PC-9 (cell line): Measurements from ENCODE around the gene NUDCD3. TPM values are rescaled to one million over a fixed set of nuclear protein-coding genes. Genes with fewer than 3 reads are reported as not detected.
A peak's percentile ranks its signal among the peaks of the same experiment; 100 is the strongest.

Source experiments
- BruUV-seq: library from RNA; stranded (reverse); fragments of 400-500 nt; replicated peaks from 2 replicates; lab custom pipeline; 2021; lab: Mats Ljungman, UMichigan
- CTCF ChIA-PET: fragments of 300-600 bp; sonication (Branson Sonifier 250); formaldehyde crosslinking; loops from one replicate; lab custom pipeline; 2022; ENCODE audit warnings: antibody characterized with exemption; lab: Charles Lee
- POLR2A ChIA-PET: fragments of 300-600 bp; sonication (Branson Sonifier 250); formaldehyde crosslinking; loops from one replicate; lab custom pipeline; 2022; ENCODE audit warnings: antibody characterized with exemption; ENCODE audit not compliant: unreplicated experiment; lab: Charles Lee
- DNase-seq, 2 experiments: peaks; one replicate each; pipeline versions ENCODE4 v3.0.0 to v3.0.0-alpha.2; 2015 to 2022; ENCODE audit warnings: mixed read lengths in 1 of 2
- H2AFZ ChIP-seq: fragments of 200-600 bp; sonication (generic); 2 replicates; pipeline ENCODE4 v1.8.1; 2017; ENCODE audit warnings: antibody characterized with exemption
- H3F3A ChIP-seq: fragments of 200-600 bp; sonication (generic); 2 replicates; pipeline ENCODE4 v1.8.1; 2017; ENCODE audit warnings: antibody characterized with exemption, mild to moderate bottlenecking, low read depth; ENCODE audit not compliant: insufficient read depth
- H3K27ac ChIP-seq: fragments of 200-600 bp; sonication (generic); 2 replicates; pipeline ENCODE4 v1.6.1; 2016; ENCODE audit warnings: mixed run types
- H3K27me3 ChIP-seq: fragments of 200-600 bp; sonication (generic); 2 replicates; pipeline ENCODE4 v1.6.1; 2016; ENCODE audit warnings: low read depth, mixed run types; ENCODE audit not compliant: insufficient read depth
- H3K36me3 ChIP-seq: fragments of 200-600 bp; sonication (generic); 2 replicates; pipeline ENCODE4 v1.6.1; 2016; ENCODE audit warnings: low read depth, mixed run types
- H3K4me1 ChIP-seq: fragments of 200-600 bp; sonication (generic); replicated peaks from 2 replicates; pipeline ENCODE4 v1.6.1; 2016; ENCODE audit warnings: mixed run types; ENCODE audit not compliant: insufficient read depth
- H3K4me2 ChIP-seq: fragments of 200-600 bp; sonication (generic); 2 replicates; pipeline ENCODE4 v1.6.1; 2017; ENCODE audit warnings: mixed run types
- H3K4me3 ChIP-seq: fragments of 200-600 bp; sonication (generic); 2 replicates; pipeline ENCODE4 v1.6.1; 2016; ENCODE audit warnings: mixed run types
- H3K79me2 ChIP-seq: fragments of 200-600 bp; sonication (generic); 2 replicates; pipeline ENCODE4 v1.6.1; 2017; ENCODE audit warnings: low read depth, mixed run types
- H3K9me2 ChIP-seq: fragments of 200-600 bp; sonication (generic); 2 replicates; pipeline ENCODE4 v1.8.1; 2017; ENCODE audit warnings: mild to moderate bottlenecking; ENCODE audit not compliant: insufficient read depth
- H3K9me3 ChIP-seq: fragments of 200-600 bp; sonication (generic); 2 replicates; pipeline ENCODE4 v1.8.1; 2016; ENCODE audit warnings: low read depth; ENCODE audit not compliant: insufficient read depth
- H4K20me1 ChIP-seq: fragments of 200-600 bp; sonication (generic); 2 replicates; pipeline ENCODE4 v1.8.1; 2017; ENCODE audit not compliant: insufficient read depth
- CTCF ChIP-seq: fragments of 200-600 bp; sonication (generic); conservative IDR thresholded peaks from 2 replicates; pipeline ENCODE4 v1.6.1; 2017; ENCODE audit warnings: mixed run types, antibody characterized with exemption, mild to moderate bottlenecking, moderate library complexity
- EZH2 ChIP-seq: fragments of 200-600 bp; sonication (generic); IDR thresholded peaks from 2 replicates; pipeline ENCODE4 v1.8.0; 2017; ENCODE audit warnings: antibody characterized with exemption, low read depth
- intact Hi-C: fragments of 100-400 bp; cut with micrococcal nuclease; formaldehyde crosslinking; loops from one replicate; pipeline ENCODE4 v1.10.0; 2022; ENCODE audit not compliant: unreplicated experiment
- total RNA-seq: library from RNA; stranded (reverse); gene quantifications from 2 replicates; pipeline ENCODE4 v1.2.3, GENCODE V29; 2021

The NUDCD3 gene
- total RNA-seq, 1 experiment from 2014 or later: 149 TPM

- Histone ChIP-seq H3K9me2 (no peaks in the 10 kb centered on the region), H3K4me1 (peaks cover 35% of the 10 kb centered on the region), H3K27me3 (no peaks in the 10 kb centered on the region), H2AFZ (no peak overlapping the region), H3K4me2 (no peak overlapping the region), H3F3A (peaks cover 30% of the 10 kb centered on the region), H3K79me2 (no peaks in the 10 kb centered on the region), H3K9me3 (peaks cover 10% of the 10 kb centered on the region; the same call in 1 of the 2 replicates), H3K27ac (no peak overlapping the region), H3K36me3 (no peaks in the 10 kb centered on the region), H4K20me1 (no peaks in the 10 kb centered on the region), H3K4me3 (no peak overlapping the region)
- no peak for DNase-seq
- CTCF ChIA-PET: interaction anchor here (0.7 kb wide), 1 partner anchor 48 kb away, joined by 3 read pairs; no protein-coding TSS in a partner anchor
- POLR2A ChIA-PET: no interaction called here
- BruUV-seq: no TSS peak
- intact Hi-C loops: loop anchor here (10.0 kb wide), 1 partner anchor 192 kb away; no protein-coding TSS in a partner anchor
- TF ChIP-seq CTCF: no peak
- no peak for TF ChIP-seq EZH2
These were observed 117.7 kb downstream of the NUDCD3 start for GRCh38 chr7:44372560-44373417.

GRCh38 chr7:44368885-44369284, 121.6 kb downstream of the NUDCD3 start:
- Histone ChIP-seq H3K36me3 (no peaks in the 10 kb centered on the region), H3K4me1 (peaks cover 32% of the 10 kb centered on the region), H3K79me2 (no peaks in the 10 kb centered on the region), H3K4me2 (peak overlapping the region; percentile 2; the same call in 1 of the 2 replicates), H3K27ac (no peak overlapping the region), H3K27me3 (no peaks in the 10 kb centered on the region), H3K4me3 (no peak overlapping the region), H2AFZ (no peak overlapping the region), H3K9me3 (peaks cover 10% of the 10 kb centered on the region; the same call in 1 of the 2 replicates), H3K9me2 (no peaks in the 10 kb centered on the region), H4K20me1 (no peaks in the 10 kb centered on the region), H3F3A (peaks cover 30% of the 10 kb centered on the region)
- CTCF ChIA-PET: no interaction called here
- intact Hi-C loops: no loop called here
- TF ChIP-seq EZH2 (no peak), CTCF (no peak)
- peak in 1 of 2 experiments; percentile 76 for DNase-seq
- POLR2A ChIA-PET: no interaction called here
- no TSS peak for BruUV-seq

- Histone ChIP-seq H3K36me3 (no peaks in the 10 kb centered on the region), H2AFZ (no peak overlapping the region), H3K9me2 (no peaks in the 10 kb centered on the region), H3K9me3 (peaks cover 10% of the 10 kb centered on the region; the same call in 1 of the 2 replicates), H3K4me2 (peak overlapping the region; percentile 2; the same call in 1 of the 2 replicates), H4K20me1 (no peaks in the 10 kb centered on the region), H3K79me2 (no peaks in the 10 kb centered on the region), H3K4me3 (no peak overlapping the region), H3K27ac (no peak overlapping the region), H3K27me3 (no peaks in the 10 kb centered on the region), H3K4me1 (peaks cover 31% of the 10 kb centered on the region), H3F3A (peaks cover 28% of the 10 kb centered on the region)
- TF ChIP-seq EZH2: no peak
- TF ChIP-seq CTCF: no peak
- DNase-seq: no peak
- CTCF ChIA-PET: no interaction called here
- POLR2A ChIA-PET: interaction anchor here (0.6 kb wide), 1 partner anchor 213 kb away, joined by 3 read pairs; no protein-coding TSS in a partner anchor
- no TSS peak for BruUV-seq
- intact Hi-C loops: no loop called here
These were observed 122.0 kb downstream of the NUDCD3 start for GRCh38 chr7:44368455-44368854.
